GM18867 (cell line): ENCODE measurements around the gene DSG2.
A peak's percentile ranks its signal among the peaks of the same experiment; 100 is the strongest.
"Not testable (repeated sequence)": the region's sequence is repeated elsewhere in the genome, so short reads cannot be mapped to it uniquely, and the experiment has no call there.

ENCODE experiments used
- ATAC-seq: cut with Tn5 transposase; IDR thresholded peaks from one replicate; pipeline ENCODE4 v1.9.1; 2021; ENCODE audit warnings: mild to moderate bottlenecking, moderate library complexity; ENCODE audit not compliant: unreplicated experiment

Gene DSG2

GRCh38 chr18:31500051-31500688 is 2.2 kb downstream of the DSG2 start:
- ATAC-seq: peak; percentile 88

GRCh38 chr18:31503011-31503410 is 5.0 kb downstream of the DSG2 start:
- no peak for ATAC-seq

GRCh38 chr18:31504455-31505147 is 6.6 kb downstream of the DSG2 start:
- no peak for ATAC-seq

- no peak for ATAC-seq
Measured at GRCh38 chr18:31505156-31505555, 7.2 kb downstream of the DSG2 start.

- no peak for ATAC-seq
Measured at GRCh38 chr18:31506024-31506742, 8.2 kb downstream of the DSG2 start.

- not testable (repeated sequence) for ATAC-seq
Measured at GRCh38 chr18:31507124-31507523, 9.1 kb downstream of the DSG2 start.

- ATAC-seq: no peak
Measured at GRCh38 chr18:31508781-31509180, 10.8 kb downstream of the DSG2 start.

GRCh38 chr18:31509571-31509970 is 11.6 kb downstream of the DSG2 start:
- no peak for ATAC-seq

- ATAC-seq: no peak
Measured at GRCh38 chr18:31510319-31510718, 12.3 kb downstream of the DSG2 start.

GRCh38 chr18:31511098-31511497 is 13.1 kb downstream of the DSG2 start:
- peak; percentile 43 for ATAC-seq

- ATAC-seq: no peak
Measured at GRCh38 chr18:31512203-31512764, 14.3 kb downstream of the DSG2 start.

GRCh38 chr18:31513189-31513935 is 15.4 kb downstream of the DSG2 start:
- ATAC-seq: no peak

GRCh38 chr18:31516437-31516836 is 18.5 kb downstream of the DSG2 start:
- ATAC-seq: no peak

- no peak for ATAC-seq
Measured at GRCh38 chr18:31526374-31526773, 28.4 kb downstream of the DSG2 start.

- ATAC-seq: no peak
Measured at GRCh38 chr18:31533236-31533635, 35.3 kb downstream of the DSG2 start.

GRCh38 chr18:31538837-31539236 is 40.9 kb downstream of the DSG2 start:
- ATAC-seq: no peak

GRCh38 chr18:31546476-31546875 is 48.5 kb downstream of the DSG2 start:
- ATAC-seq: no peak

GRCh38 chr18:31548853-31549252 is 50.9 kb downstream of the DSG2 start:
- no peak for ATAC-seq

- no peak for ATAC-seq
Measured at GRCh38 chr18:31549416-31549815, 51.4 kb downstream of the DSG2 start.

- ATAC-seq: no peak
Measured at GRCh38 chr18:31551883-31552282, 53.9 kb downstream of the DSG2 start.

- no peak for ATAC-seq
Measured at GRCh38 chr18:31553800-31554199, 55.8 kb downstream of the DSG2 start.
